ENCODE results near the gene TMEM18.

TMEM18 gene

DNA sequence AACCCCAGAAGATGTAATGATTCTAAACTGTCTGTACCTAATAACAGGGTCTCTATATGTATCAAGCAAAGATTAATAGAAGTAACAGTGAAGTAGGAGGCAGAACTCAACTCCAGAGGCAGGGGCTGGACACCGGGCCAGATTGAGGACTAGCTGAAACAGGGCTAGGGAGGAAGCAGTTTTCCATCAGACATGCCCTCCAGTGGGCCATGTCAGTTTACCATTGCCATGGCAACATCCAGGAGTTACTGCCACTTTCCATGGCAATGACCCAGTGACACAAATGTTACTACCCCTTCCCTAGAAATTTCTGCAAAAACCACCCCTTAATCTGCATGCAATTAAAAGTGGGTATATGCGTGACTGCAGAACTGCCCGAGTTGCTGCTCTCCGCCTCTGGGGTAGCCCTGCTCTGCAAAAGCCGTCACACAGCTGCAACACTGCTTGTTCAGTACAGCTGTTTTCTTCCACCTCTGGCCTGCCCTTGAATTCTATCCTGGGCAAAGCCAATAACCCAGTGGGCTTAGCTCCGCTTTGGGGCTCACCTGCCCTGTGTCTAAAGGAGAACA is 58.7 kb downstream of the TMEM18 start:
- Mint-ChIP-seq H3K9me3 (peaks cover 6% of the 10 kb centered on the region), H3K27me3 (peaks cover 16% of the 10 kb centered on the region), H3K36me3 (no peaks in the 10 kb centered on the region), H3K4me3 (no peak overlapping the region), H3K27ac (no peak overlapping the region), H3K4me1 (no peaks in the 10 kb centered on the region)
- ATAC-seq, result no peak

- H3K4me1 Mint-ChIP-seq, result no peaks in the 10 kb centered on the region
- H3K4me3 Mint-ChIP-seq, result no peak overlapping the region
- ATAC-seq, result no peak
- H3K36me3 Mint-ChIP-seq, result no peaks in the 10 kb centered on the region
- H3K27me3 Mint-ChIP-seq, result peaks cover 16% of the 10 kb centered on the region
- no peak overlapping the region for H3K27ac Mint-ChIP-seq
- peaks cover 6% of the 10 kb centered on the region for H3K9me3 Mint-ChIP-seq
Observed at GRCh38 chr2:618005-618404, 59.2 kb downstream of the TMEM18 start.

Measured in stimulated activated memory B cell treated with anti-CD40 and anti-IgM and Interleukin-4, amounts not matched to agents 10 μg/mL and 1 μg/mL and 100 μg/mL, for 72 hours (primary cell).